HG03565 (cell line): ENCODE data around the gene HLA-DPB1.
A peak's percentile ranks its signal among the peaks of the same experiment; 100 is the strongest.

ENCODE experiments used
- ATAC-seq: cut with Tn5 transposase; IDR thresholded peaks from one replicate; pipeline ENCODE4 v1.9.1; 2021; ENCODE audit warnings: mild to moderate bottlenecking, moderate library complexity; ENCODE audit not compliant: unreplicated experiment

The HLA-DPB1 gene

GRCh38 chr6:33128318-33128717 is 52.5 kb downstream of the HLA-DPB1 start:
- peak; percentile 51 for ATAC-seq

GRCh38 chr6:33132081-33132524 is 56.3 kb downstream of the HLA-DPB1 start:
- ATAC-seq, result no peak

- no peak for ATAC-seq
Measured at GRCh38 chr6:33136310-33136900, 60.6 kb downstream of the HLA-DPB1 start.
